ENCODE measurements around the gene TMEM131L.

The TMEM131L gene

GRCh38 chr4:153523164-153523796 is 57.1 kb downstream of the TMEM131L start:
- DNase-seq = no peak

DNA sequence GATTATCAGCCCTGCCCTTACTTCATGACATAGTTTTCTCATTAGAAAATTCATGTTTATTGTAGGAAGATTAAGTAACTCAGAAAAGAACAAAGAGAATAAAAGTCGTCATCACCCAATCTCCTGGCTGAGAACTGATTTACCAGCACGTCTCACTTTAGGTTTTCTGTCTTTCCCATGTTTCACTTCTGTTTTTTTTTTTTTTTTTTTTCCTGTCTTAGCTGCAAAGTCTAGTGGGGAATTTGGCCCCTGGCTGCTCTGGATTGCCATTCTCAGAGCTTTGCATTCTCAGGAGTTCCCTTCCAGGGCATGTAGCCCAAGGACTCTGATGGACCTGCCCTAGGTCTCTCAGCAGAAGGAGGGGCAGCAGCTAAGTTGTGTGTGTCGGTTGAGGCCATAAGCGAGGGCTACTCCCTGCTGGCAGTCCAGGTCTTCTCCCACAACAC is 57.8 kb downstream of the TMEM131L start:
- DNase-seq = no peak

DNA sequence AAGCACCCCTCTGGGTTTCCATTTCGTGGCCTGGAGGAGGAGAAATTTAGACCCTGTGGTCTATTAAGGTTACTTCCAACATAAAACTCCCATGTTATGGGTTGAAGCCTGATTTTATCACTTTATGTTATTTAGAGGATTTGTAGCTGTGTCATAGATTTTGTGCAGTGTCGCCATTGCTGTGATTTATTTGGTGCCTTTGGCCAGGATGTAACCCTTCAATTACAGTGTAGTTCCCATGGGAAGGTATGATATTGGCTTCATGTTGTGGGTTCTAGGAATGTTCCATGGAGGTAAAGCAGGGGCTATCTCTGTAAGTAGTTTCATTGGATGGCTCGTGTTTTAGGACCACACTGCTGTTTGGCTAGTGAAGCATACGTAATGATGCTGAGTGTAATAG is 58.5 kb downstream of the TMEM131L start:
- DNase-seq = no peak

DNA sequence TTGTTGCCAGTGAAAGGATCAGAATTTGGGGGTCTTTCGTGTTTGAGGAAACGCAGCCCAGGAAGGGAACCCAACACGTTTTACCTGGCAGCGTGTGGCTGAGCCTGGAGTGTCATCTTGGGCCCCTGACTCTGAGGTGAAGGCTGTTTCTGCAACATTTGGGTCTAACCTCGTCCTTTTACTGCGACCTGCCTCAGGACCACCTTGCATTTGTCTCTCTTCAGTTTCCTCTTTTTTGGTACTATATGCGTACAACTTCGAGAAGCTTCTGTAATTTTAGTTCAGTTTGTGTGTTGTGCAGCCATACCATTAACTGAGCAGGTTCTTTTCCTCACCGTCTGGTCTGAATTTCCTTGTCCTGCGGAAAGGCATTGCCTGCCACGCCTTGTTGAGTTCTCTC is 61.5 kb downstream of the TMEM131L start:
- DNase-seq = no peak

DNA sequence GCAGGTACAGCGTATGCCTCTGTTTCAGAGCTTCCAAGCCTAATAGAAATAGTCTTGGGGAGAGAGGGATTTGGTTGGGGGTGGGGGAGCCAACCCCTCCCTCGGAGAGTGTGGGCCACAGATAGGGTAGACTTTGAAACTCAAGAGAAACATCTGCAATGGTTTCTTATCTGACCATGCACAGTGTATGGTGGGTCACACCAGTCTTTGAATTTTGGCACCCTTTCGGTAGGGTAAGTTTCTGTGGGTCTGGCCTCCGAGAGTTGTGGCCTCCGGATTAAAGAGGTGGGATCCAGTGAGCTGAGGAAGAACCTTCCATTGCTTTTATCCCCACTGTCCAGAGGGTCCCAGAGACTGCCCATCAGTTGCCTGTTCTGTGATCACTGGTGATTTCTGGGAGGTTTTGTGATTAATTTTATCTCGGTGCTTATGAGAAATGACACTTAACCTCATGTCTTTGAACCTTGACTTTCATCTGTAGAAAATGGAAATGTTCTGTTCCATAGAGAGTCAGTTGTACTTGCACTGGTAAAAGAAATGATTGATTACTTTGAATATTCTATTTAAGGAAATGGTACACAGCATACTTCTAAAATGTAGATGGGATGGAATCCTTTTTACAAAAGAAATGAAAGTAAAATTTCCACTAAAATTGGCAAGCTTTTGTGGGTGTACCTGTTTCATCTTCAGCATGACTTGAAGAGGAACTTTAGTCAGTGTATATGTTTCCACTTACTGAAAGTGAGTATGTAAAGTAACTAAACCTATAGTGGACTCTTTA is 62.7 kb downstream of the TMEM131L start:
- DNase-seq = no peak

- no peak for DNase-seq
These were observed 63.5 kb downstream of the TMEM131L start for GRCh38 chr4:153529646-153530045.

DNA sequence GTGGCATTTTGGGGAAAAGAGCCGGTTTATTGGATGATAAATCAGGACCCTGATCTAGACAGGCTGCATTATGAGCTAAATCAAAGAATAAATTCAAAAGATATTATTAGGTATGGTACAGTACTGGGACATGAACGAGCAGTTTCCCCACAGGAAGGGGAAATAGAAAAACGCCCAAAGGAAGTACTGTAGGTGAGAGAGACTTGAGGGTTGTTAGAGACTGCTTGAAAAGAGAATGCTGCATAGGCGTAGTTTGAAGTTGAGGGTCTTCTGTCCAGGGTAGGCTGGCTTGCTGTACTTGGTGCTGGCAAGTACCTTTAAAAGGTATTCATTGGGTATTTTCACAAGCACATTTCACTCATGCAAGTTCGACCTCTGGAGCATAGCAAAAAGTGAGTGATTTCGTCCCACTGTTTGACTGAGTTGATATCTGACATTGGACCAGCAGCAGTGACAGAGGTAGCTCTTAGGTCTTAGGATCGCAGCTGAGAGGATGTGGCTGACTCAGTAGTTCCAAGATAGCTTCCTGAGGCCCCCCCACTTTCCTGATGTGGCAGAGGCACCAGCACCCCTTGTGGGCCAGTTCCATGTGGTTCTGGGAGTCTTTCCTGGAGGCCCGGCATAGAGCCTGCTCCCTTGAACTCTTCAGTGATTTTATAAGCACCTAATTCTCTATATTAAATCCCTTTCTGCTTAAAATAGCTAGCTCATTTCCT is 64.3 kb downstream of the TMEM131L start:
- no peak for DNase-seq

GRCh38 chr4:153531000-153531358 is 64.8 kb downstream of the TMEM131L start:
- DNase-seq = no peak

GRCh38 chr4:153531976-153532626 is 65.9 kb downstream of the TMEM131L start:
- no peak for DNase-seq

DNA sequence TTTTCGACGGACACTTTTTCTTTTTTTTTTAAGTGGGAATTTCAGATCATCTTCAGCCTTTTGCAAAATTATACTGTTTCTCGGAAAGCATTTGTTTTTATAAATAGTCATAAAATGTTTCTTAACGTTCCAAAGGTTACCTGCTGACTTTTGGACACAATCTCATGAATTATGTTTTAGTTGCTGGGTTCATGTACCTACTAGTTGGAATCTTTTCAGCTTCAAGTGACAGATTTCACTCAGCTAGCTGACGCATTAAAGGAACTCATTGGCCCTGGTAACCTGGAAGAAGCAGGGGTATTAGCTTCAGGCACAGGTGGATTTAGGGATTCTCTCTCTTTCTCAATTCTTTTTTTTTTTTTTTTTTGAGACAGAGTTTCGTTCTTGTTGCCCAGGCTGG is 66.5 kb downstream of the TMEM131L start:
- no peak for DNase-seq

DNA sequence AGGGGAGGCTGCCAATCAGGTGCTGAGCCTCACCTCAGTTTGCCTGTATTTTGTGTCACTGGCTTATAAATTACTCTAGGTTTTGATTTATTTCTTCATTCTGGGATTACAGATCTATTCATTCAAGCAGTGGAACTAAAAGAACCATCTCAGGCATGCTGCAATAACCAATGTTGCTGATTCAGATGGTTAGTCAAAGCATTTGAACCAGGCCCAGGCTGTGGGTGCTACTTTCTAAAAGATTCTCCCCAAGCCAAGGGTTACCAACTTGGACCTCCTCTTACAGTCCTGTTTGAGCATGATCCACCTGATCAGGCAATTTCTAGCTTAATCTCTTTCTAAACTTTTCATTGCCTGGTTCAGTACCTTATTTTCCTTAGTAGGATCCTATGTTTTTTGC is 67.2 kb downstream of the TMEM131L start:
- no peak for DNase-seq

- DNase-seq = no peak
These were observed 68.9 kb downstream of the TMEM131L start for GRCh38 chr4:153534792-153535629.

DNA sequence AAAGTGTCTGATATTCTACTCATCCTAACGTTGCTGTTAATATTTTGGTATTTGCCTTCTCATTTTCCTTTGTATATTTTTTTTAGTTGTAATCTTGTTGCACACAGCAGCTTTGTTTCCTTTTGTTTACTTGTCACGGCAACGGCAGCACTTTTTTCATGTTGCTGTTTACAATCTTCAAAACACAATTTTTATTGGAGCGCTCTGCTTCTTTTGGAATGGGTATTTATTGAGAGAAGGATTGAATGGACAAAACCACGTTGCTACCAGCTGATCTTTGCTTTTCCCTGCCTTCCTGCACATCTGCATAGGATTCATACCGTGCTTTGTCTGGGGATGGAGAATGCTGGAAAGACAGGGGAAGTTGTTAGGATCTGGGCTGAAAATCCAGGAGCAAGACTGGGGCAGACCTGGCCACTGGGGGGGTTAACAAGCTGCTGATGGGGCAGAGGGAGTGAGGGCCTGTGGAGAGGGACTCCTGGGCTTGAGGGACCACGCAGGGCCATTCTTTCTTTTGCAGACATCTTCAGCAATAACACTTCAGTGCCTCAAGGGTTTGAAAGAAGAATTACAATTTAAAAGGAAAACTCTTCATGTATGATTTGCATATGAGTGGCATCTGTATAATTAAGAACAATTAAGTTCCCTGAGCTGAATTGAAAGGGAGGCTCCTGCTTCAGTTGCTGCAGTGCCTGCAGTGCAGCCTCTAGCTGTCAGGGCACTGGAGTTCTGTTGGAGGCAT is 69.8 kb downstream of the TMEM131L start:
- DNase-seq = no peak

DNA sequence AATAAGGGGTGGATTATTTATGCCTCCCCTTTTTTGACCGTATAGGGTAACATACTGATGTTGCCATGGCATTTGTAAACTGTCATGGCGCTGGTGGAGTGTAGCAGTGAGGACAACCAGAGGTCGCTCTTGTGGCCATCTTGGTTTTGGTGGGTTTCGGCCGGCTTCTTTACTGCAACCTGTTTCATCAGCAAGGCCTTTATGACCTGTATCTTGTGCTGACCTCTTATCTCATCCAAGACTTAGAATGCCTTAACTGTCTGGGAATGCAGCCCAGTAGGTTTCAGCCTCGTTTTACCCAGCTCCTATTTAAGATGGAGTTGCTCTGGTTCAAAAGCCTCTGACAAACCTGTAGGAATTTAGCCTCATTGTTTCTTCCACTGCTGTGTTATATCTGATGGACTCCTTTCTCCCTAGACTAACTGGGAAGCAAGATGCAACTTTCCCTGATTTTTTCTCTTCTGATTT is 71.4 kb downstream of the TMEM131L start:
- no peak for DNase-seq

GRCh38 chr4:153538487-153539357 is 72.6 kb downstream of the TMEM131L start:
- no peak for DNase-seq

- DNase-seq = no peak
These were observed 73.3 kb downstream of the TMEM131L start for GRCh38 chr4:153539422-153539821.

DNA sequence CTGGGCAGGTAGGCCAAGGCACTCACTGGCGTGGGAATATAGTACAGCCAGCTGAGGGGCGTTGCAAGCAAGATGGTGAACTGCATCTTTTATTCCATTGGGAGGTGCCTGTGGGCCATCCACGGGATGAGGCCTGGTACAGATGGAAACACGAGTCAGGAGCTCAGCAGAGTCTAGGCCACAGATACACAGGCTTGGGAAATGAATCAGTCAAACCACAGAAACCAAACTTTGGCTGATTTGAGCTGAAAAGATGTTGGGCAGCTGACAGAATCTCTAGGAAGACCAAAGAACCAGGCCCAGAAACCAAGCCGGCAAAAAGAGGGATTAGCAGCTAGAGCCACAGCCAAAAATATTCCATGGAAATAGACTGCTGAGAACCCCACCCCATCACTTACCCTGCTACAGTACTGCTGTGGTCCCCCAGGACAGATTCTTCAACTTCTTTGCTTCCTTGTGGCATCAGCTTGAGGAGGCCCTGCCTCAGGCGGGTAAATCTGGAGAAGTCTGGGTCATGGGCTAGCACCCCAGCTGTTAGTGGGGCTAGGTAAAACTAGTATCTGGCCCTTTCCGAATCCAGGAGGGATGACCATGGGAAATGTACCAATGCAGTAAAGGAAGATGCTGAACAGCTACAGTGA is 75.4 kb downstream of the TMEM131L start:
- no peak for DNase-seq

GRCh38 chr4:153542131-153542530 is 76.0 kb downstream of the TMEM131L start:
- no peak for DNase-seq

GRCh38 chr4:153542834-153543233 is 76.7 kb downstream of the TMEM131L start:
- DNase-seq = no peak

DNA sequence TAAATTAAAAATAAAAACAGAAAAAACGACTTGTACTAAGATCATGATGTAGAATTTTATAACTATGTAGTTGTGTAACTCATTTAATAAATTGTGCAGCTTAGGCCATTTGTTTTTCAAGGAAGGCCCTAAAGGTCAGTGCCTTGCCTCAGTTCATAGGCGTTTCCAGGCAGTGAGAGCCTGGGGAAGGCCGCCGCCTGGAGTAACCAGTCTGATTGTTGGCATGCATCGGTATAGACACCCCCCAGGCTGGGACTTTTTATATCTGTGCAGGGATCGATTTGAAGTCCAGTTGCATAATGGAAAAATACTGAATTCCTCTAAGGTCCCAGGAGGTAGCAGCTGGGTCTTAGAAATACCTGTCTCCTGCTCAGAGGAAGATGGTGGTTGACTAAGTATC is 77.2 kb downstream of the TMEM131L start:
- no peak for DNase-seq
